Kidney tubule cell (primary cell): ENCODE measurements around the gene A4GALT.
"Not testable (repeated sequence)": the region's sequence is repeated elsewhere in the genome, so short reads cannot be mapped to it uniquely, and the experiment has no call there.

Source experiments
- DNase-seq: peaks from one replicate; pipeline ENCODE4 v3.0.0-alpha.2; 2018; ENCODE audit warnings: low spot score

The A4GALT gene

DNA sequence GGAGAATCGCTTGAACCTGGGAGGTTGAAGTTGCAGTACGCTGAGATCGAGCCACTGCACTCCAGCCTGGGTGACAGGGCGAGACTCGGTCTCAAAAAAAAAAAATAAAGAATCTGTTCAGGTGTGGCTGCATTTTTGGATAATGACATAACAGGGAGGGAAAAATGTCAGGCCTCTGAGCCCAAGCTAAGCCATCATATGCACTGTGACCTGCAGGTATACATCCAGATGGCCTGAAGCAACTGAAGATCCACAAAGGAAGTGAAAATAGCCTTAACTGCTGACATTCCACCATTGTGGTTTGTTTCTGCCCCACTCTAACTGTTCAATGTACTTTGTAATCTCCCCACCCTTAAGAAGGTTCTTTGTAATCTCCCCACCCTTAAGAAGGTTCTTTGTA is 19.6 kb upstream of the A4GALT start:
- not testable (repeated sequence) for DNase-seq

DNA sequence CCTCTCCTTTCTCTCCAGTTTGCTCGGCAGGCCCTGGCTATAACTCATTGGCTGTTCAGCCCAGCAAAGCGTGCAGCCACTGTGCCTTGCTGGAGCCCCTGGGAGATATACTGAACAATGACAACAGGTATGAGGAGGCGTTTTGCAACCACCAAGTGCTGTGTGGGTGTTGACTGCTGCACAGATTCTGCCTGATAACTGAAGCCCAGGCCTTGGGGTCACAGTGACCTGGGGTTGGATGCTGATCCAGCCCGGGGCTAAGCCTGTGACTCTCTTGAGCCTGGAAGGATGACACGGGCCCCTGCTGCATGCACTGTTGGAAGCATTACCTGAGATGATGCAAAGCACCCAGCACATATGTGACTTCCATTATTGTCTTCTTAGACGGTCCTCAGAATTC is 13.7 kb upstream of the A4GALT start:
- DNase-seq, result no peak

GRCh38 chr22:42733394-42733793 is 12.7 kb upstream of the A4GALT start:
- not testable (repeated sequence) for DNase-seq

GRCh38 chr22:42732081-42732480 is 11.4 kb upstream of the A4GALT start:
- no peak for DNase-seq

DNA sequence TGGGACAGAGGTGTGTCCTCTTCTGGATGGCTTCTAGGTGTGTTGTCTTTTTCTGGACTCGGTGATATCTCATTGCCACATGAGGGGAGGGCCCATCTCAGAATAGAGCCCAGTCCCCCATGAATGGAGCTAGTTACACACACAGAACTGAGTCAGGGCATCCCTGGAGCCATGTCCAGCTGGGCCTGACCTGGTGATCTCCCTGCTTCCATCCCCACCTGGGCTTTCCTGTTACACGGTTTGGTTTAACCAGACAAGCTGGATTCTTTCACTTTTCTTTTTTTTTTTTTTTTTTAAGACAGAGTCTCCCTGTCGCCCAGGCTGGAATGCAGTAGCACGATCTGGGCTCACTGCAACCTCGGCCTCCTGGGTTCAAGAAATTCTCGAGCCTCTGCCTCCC is 6.1 kb upstream of the A4GALT start:
- no peak for DNase-seq

- no peak for DNase-seq
Observed at GRCh38 chr22:42725606-42726355, 5.1 kb upstream of the A4GALT start.

DNA sequence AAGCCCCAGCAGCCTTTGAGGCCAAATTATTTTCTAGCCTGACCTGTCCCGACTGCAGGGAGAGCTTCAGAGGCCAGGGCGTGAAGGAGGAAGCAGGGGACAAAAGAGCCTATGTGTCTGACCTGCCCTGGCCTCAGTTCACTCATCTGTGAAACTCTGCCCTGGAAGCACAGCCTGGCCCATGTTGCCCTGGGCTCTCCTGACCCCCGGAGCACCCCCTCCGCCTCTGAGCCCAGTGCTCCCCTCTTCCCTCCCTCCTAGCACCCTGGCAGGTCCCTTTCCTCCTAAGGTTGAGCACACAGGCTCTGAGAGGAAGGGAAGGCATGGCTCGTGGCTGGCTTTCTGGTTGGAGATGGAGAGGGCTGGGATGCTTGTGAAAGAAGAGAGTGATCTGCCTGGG is 3.4 kb upstream of the A4GALT start:
- DNase-seq, result no peak

- no peak for DNase-seq
Observed at GRCh38 chr22:42721045-42721434, 370 bp upstream of the A4GALT start.

DNA sequence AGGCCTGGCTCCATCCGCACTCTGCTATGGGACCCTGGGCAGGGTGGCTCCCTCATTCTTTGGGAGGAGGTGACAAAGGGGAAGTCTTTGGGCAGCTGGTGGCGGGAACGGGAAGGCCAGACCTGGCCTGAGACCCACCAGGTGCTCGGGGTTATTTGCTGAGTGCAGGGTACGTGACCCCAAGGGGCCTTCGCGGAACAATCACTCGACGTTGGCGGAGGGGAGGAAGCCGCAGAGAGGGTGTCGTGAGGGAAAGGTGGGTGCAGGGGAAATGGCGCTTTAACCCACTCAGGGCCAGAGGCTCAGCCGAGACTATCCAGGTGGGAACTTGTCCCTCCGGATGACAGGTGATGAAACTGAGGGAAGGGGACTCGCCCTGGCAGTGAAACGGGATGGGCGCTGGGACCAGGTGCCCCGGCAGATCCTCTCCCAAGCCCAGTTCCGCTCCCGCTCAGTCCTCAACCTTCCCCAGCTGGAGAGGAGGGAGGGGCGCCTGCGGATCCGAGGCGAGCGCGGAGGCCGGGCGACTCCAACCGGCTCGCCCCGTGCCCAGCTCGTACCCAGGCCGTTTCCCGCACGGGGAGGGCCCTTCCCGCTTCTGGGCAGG is 911 bp downstream of the A4GALT start:
- DNase-seq, result peak; percentile 30

- DNase-seq, result peak; percentile 32
Observed at GRCh38 chr22:42719133-42719532, 1.5 kb downstream of the A4GALT start.

GRCh38 chr22:42717197-42717928 is 3.3 kb downstream of the A4GALT start:
- peak; percentile 82 for DNase-seq

DNA sequence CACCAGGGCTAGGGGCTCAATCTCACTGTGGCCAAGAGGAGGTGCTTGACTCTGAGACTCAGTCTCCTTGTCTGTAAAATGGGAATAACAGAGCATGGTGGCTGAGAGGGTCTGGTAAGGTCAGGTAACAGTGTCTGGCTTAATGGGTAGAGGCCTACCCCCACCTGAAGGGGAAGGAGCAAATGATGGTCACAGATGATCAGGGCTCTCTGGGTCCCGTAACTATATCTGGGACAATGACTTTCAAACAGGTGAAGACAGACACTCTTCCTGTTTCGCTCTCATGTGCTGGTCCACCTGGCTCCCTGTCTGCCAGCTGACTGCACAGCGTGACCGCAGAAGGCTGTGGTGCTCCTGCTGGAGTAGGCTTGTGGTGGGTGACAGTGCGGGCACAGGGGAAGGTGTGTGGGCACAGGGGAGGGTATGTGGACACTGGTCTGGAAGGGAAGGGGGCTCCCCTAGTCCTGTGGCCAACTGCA is 4.0 kb downstream of the A4GALT start:
- peak; percentile 44 for DNase-seq

- DNase-seq, result peak; percentile 85
Observed at GRCh38 chr22:42716221-42716620, 4.4 kb downstream of the A4GALT start.

DNA sequence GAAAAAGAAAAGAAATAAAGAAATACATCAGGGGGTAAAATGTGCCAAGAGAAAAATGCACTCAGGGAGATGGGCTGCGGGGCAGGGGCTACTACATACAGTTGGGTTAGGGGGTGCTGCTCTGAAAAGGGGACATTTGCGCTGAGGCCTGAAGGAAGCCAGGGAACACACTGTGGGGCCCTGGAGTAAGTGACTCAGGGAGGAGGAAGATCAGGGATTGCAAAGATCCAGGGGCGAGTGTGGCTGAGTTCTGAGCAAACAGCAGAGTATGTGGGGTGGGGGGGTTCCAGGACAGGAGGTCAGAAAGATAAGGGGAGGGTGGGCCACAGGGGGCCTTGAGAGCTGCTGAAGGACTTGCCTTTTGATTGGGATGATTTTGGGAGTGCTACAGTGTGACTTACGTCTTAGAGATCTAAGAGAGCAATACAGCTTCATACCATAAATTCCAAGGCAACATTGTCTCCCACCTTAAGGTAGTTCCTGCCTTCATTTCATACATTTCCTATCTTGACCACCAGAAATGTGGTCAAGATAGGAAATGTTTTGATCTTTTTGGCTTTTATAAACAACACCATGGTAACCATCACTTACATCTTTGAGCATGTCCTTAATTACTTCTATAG is 5.8 kb downstream of the A4GALT start:
- DNase-seq, result no peak

- no peak for DNase-seq
Observed at GRCh38 chr22:42714308-42714707, 6.4 kb downstream of the A4GALT start.

DNA sequence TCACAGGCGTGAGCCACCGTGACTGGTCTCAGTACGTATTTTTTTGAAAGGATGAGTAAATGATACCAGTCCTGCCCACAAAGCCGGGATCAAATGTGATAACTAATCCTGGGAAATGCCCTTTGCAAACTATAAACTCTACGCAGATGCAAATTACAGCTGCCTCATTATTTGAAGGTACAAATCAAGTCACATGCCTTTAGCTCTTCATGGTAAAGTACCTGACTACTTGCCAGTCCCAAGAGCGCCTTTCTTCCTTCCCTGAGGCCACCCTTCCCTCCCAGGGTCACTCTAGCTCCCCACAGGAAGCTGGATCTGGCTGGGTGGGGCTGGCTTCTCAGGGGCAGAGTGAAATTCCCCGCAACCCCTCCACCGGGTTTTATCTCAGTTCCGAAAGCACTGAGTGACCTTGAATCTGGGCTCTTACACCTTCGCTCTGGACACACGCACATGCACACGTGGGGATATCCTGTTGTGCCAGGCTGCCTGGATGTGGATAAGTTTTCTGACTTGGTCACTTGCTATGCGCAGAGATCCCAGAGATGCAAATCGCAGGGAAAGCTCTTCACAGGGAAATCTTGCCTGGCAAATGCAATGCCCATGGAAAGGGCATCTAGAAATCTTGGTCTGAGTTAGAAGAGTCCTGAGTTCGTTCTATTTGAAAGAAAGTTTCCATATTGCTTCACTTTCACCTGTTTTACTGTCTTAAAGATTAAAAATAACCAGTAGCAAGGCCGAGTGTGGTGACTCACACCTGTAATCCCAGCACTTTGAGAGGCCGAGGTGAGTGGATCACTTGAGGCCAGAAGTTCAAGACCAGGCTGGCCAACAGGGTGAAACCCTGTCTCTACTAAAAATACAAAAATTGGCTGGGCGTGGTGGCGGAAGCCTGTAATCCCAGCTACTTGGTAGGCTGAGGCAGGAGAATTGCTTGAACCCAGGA is 8.5 kb downstream of the A4GALT start:
- peak; percentile 87 for DNase-seq

DNA sequence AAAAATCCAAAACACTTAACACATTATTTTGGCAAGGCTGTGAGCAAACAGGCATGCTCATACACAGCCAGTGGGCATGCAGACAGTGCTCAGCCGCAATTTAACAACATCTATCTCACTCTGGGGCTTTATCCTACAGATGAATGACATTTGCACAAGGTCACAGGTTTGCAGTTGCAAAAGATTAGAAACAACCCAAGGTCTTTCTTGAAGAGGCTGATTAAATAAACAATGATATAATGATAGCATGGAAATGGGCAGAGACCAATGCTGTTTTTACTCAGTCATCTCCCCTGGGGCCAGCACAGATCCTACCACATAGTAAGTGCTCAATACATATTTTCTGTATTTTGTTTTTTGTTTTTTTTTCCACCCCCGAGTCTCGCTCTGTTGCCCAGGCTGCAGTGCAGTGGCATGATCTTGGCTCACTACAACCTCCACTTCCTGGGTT is 9.4 kb downstream of the A4GALT start:
- no peak for DNase-seq

GRCh38 chr22:42708417-42708816 is 12.3 kb downstream of the A4GALT start:
- no peak for DNase-seq

DNA sequence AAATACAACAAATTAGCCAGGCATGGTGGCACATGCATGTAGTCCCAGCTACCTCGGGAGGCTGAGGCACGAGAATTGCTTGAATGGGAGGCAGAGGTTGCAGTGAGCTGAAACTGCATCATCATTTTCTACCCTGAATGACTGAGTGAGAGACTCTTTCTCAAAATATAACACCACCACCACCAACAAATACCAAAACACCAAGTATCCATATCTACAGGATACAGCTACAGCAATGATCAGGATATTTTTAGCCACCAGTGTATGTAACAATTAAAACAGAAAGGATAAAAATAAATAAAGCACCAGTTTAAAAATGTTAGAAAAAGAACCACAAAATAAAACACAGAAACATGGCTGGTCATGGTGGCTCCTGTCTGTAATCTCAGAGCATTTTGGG is 13.2 kb downstream of the A4GALT start:
- no peak for DNase-seq

DNA sequence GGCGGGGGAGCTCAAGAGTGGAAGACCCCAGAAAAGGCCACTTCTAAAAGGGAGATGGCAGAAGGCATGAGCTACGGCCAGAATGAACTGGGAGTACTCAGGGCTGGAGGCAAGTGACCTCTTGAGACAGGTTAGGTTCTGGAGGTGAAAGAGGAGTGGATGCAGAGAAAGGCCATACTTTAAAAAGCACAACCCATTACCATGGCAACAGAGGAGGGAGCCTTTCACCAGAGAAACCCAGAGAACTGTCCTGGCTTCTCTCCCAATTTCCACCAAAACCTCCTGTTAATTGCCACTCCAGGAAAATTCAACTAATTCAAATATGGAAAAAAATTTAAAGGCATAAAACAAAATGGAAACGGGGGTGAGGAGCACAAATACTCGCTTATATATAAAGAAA is 15.8 kb downstream of the A4GALT start:
- DNase-seq, result no peak

GRCh38 chr22:42702675-42703074 is 18.0 kb downstream of the A4GALT start:
- no peak for DNase-seq
